ENCODE results near the gene PTPRC.

Gene PTPRC

DNA sequence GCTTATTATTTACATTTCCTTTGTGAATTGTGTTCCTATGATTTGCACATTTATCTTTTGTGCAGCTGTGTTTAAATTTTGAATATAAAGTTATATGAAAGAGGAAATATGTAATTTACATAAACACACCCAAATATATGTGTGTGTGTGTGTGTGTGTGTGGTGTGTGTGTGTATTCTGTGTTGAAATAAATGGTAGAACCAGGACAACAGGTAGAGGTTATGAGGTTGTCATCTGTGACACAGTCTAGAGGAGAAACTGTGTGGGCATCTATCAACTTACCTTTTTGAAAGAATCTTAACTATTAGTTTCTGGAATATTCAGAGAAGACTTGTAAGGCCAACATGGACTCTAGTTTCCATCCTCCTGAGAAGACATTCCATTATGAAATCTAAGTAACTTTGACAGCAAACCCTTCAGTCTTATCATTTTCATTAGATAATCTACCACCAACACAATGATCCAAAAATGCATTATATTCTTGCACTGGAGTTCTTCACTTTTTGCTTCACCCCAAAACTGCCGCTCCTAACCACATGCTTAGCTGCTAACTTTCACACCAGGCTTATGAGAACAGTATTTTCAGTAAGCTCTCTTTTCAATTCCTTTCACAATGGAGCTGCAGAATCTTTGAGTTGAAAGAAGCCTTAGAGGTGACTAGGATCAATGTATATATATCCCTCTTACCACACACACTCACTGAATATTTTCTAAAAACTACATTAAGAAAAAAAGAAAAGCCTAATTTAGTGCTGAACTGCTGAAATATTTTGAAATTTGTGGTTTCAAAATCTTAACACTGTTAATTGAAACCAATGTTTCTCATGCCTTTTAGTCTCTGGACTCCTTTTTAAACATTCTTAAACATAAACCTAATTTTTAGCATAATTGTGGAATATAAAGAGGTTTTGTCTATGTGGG is 21.8 kb downstream of the PTPRC start:
- no peak overlapping the region for H3K4me3 ChIP-seq (ENCODE audit: low read depth, low read length)
- TF ChIP-seq, protein P1, sequence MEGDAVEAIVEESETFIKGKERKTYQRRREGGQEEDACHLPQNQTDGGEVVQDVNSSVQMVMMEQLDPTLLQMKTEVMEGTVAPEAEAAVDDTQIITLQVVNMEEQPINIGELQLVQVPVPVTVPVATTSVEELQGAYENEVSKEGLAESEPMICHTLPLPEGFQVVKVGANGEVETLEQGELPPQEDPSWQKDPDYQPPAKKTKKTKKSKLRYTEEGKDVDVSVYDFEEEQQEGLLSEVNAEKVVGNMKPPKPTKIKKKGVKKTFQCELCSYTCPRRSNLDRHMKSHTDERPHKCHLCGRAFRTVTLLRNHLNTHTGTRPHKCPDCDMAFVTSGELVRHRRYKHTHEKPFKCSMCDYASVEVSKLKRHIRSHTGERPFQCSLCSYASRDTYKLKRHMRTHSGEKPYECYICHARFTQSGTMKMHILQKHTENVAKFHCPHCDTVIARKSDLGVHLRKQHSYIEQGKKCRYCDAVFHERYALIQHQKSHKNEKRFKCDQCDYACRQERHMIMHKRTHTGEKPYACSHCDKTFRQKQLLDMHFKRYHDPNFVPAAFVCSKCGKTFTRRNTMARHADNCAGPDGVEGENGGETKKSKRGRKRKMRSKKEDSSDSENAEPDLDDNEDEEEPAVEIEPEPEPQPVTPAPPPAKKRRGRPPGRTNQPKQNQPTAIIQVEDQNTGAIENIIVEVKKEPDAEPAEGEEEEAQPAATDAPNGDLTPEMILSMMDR (conservative IDR thresholded peaks at IDR 0.05; ENCODE audit: low read depth, low read length) = no peak
- DNase-seq (ENCODE audit: low read depth) = no peak

DNA sequence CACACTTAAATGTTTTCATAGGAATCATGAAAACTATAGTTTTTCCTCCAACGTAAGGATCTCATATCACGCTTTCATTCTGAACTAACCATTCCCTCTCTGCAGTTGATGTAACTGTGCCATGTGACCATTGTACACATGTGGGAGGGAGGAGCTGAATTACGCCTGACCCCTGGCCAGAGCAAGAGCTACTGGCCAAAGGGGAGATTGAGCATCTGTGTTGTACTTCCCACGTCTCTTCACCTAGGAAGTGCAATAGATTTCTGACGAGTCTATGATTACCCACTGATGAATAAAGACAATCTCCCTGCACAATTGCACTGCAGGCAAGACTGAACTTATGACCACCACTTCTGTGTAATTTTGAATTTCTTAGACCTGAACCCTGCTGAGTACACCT is 24.0 kb downstream of the PTPRC start:
- TF ChIP-seq, protein P1 (conservative IDR thresholded peaks at IDR 0.05; ENCODE audit: low read depth, low read length) = no peak
- H3K4me3 ChIP-seq (ENCODE audit: low read depth, low read length) = no peak overlapping the region
- no peak for DNase-seq (ENCODE audit: low read depth)

DNA sequence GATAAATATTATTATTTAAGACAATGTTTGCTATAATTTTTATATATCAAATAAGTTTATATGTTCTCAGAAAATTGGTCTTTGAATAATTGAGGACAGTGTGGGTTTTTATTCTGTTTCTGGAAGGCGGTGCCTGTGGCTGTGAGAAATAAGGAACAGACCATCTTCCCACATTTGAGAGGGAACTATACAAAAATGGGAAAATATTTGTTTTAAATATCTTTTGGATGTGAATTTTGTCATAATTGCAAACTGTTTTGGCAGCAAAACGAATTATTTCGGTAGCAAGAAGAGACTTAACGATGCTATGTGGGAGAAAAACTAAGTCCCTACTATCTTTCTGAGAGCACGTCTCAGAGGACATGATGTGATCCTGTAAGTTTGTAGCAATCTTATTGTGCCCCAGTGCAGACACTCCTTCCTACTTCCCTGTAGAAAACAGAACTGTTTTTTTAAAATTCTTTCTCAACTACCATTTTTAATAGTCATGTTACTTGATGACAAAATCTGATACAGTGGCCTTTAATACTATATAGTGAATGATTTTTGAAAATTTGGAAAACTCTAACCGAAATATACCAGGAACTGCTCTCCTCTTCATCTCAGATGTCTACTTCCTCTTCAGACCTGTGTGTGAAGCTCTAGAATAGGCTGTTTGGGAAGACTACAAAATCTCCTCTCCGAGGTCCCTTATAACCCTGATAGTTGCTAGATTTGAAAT is 25.4 kb downstream of the PTPRC start:
- no peak overlapping the region for H3K4me3 ChIP-seq (ENCODE audit: low read depth, low read length)
- DNase-seq (ENCODE audit: low read depth) = no peak
- TF ChIP-seq, protein P1 (conservative IDR thresholded peaks at IDR 0.05; ENCODE audit: low read depth, low read length) = no peak

DNA sequence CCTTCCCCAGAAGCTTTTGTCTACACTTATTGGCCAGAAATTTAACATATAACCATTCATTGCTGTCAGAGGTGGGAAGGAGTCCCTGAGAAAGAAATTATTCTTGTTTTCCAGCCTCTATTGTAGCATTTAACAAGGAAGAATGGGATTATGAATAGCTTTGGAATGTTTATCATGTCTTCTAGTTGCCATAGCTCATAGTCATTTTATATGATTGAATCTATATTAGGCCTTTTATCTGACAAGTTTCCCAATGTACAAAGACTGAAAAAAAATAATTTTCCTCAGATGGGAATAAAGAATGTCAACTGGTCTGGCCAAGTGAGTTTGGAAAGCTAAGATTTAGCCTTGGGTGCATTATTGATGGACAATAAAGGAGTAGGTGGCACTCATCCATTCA is 28.3 kb downstream of the PTPRC start:
- no peak for DNase-seq (ENCODE audit: low read depth)
- H3K4me3 ChIP-seq (ENCODE audit: low read depth, low read length) = no peak overlapping the region
- TF ChIP-seq, protein P1 (conservative IDR thresholded peaks at IDR 0.05; ENCODE audit: low read depth, low read length) = no peak

DNA sequence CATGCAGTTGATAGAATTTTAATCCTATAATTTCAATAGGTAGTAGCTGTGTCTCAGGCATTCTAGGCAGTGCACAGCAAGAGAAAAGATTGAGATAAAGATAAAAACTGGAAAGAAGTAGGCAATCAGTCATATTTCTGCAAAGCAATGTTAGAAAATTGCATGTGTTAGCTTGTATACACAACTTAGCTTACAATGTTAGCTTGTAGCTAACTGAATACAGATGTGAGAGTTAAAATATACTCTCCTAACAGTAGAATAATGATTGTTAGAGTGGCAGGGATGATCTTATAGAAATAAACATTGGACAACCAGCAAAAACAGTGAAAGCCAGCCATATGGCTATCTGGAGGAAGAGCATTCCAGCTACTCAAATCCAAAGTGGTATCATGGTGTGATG is 29.0 kb downstream of the PTPRC start:
- no peak overlapping the region for H3K4me3 ChIP-seq (ENCODE audit: low read depth, low read length)
- TF ChIP-seq, protein P1 (conservative IDR thresholded peaks at IDR 0.05; ENCODE audit: low read depth, low read length) = no peak
- DNase-seq (ENCODE audit: low read depth) = no peak

DNA sequence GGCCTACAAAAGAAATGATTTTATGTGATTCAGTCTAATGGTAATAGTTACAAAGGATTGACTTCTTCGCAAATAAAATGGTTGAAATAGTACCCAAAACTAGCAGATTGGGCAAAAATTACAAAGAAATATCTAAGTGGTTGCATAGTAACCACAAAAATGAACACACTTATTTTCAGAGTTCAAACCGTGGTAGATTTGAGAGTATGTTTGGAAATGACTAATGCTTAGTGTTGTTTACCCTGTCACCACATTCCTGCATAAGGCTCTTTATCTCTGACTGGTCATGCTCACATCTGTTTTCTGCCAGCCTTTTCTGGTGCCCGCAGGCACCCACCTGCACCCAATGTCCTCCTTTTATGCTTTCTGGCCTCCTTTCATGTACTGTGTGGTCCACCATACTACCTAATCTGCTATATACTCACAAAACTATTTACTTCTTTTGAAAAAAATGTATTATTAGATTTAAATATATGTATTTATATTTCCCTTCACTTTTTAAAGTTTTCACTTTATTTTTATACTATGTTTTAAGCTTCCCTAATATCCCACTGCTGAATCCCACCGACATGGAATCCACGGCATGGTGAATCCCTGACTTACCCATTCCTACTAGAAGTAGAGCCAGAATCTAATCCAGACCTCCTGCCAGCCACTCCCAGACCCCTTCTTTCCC is 30.3 kb downstream of the PTPRC start:
- TF ChIP-seq, protein P1 (conservative IDR thresholded peaks at IDR 0.05; ENCODE audit: low read depth, low read length) = no peak
- no peak overlapping the region for H3K4me3 ChIP-seq (ENCODE audit: low read depth, low read length)
- peak; percentile 93 for DNase-seq (ENCODE audit: low read depth)
